Ovary (tissue), 3 donors: ENCODE data around the gene QRICH2.

ENCODE experiments used
- CTCF ChIP-seq, 3 donors: fragments of 450-650 bp in 2 of 3; fragments of 200-600 bp in 1 of 3; IDR thresholded peaks; one replicate each; pipeline versions ENCODE4 v1.5.1 to v1.8.0; 2016 to 2022; ENCODE audit warnings: antibody characterized with exemption in 3 of 3, mild to moderate bottlenecking in 1 of 3
- EP300 ChIP-seq: sonication (generic); formaldehyde crosslinking; IDR thresholded peaks from one replicate; pipeline ENCODE4 v1.6.1; 2017; ENCODE audit warnings: antibody characterized with exemption
- donor health status: DM: no; HTN: no; CAD: no.

DNA sequence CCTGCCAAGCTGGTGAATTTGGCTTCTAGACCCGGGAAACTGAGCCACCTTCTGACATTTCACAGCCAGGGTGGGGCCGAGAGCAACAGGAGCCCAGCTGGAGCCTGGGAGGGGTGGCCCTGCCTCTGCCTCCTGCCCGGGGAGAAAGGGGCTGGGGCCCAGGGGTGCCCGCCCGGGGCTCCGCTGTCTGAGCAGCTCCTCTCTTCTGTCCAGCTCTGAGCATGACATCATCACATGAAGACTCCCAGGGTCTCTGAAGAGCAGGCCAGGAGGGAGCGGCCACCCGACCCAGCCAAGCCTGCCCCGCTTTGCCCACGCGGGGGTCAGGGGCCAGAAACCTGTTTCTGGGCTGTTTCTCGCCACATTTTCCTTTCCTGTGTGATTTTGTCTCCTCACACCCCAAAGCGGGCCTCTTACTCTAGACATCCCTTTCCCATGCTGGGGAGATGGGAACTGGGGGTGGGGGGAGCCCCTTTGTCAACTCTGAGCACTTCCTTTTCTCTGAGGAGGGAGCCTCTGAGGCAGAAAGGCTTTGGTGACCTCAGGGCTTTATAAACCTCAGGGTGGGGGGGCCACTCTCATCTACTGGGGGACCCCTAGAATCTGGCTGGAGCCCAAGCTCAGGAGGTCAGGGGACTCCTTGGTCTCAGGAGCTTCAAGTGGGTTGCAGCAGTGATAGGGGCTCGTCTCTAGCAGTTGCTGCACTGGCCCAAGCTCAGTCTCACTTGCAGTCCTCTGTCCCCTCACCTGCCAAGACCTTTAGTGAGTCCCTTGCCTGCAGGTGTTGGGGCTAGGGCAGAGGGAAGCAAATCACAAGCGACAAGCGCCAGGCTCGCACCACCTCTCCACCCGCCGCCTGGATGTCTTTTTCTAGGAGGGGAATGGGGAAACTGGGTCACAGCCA lies 35.3 kb downstream of the QRICH2 start:
- no peak for TF ChIP-seq CTCF (IDR thresholded peaks at IDR 0.05)
- TF ChIP-seq EP300 = no peak
